GM12891 (cell line): ENCODE results near the gene MYO1H.

Experiments used
- DNase-seq: peaks from one replicate; pipeline ENCODE4 v3.0.0; 2011; ENCODE audit warnings: low spot score; ENCODE audit not compliant: insufficient read length
- FAIRE-seq: peaks from 2 replicates; lab custom pipeline; 2011; peaks lifted over from hg19 to GRCh38; lab: Jason Lieb, UNC
- PAX5 ChIP-seq: IDR thresholded peaks from 2 replicates; pipeline ENCODE4 v1.6.1; 2011; ENCODE audit warnings: low read length, moderate library complexity, mild to moderate bottlenecking; ENCODE audit not compliant: insufficient read depth, severe bottlenecking
- POLR2A ChIP-seq: IDR thresholded peaks from 2 replicates; pipeline ENCODE4 v1.6.1; 2011; ENCODE audit warnings: low read depth, low read length, control low read depth
- POLR2AphosphoS5 ChIP-seq: IDR thresholded peaks from 2 replicates; pipeline ENCODE4 v1.6.1; 2011; ENCODE audit warnings: low read depth, low read length, control low read depth
- POU2F2 ChIP-seq: IDR thresholded peaks from 2 replicates; pipeline ENCODE4 v1.6.1; 2011; ENCODE audit warnings: low read depth, mild to moderate bottlenecking, control low read depth, low read length, moderate library complexity
- SPI1 ChIP-seq: IDR thresholded peaks from 2 replicates; pipeline ENCODE4 v1.6.1; 2011; ENCODE audit warnings: low read depth, low read length, control low read depth
- TAF1 ChIP-seq: IDR thresholded peaks from 2 replicates; pipeline ENCODE4 v1.6.1; 2011; ENCODE audit warnings: low read depth, low read length, control low read depth

The MYO1H gene

DNA sequence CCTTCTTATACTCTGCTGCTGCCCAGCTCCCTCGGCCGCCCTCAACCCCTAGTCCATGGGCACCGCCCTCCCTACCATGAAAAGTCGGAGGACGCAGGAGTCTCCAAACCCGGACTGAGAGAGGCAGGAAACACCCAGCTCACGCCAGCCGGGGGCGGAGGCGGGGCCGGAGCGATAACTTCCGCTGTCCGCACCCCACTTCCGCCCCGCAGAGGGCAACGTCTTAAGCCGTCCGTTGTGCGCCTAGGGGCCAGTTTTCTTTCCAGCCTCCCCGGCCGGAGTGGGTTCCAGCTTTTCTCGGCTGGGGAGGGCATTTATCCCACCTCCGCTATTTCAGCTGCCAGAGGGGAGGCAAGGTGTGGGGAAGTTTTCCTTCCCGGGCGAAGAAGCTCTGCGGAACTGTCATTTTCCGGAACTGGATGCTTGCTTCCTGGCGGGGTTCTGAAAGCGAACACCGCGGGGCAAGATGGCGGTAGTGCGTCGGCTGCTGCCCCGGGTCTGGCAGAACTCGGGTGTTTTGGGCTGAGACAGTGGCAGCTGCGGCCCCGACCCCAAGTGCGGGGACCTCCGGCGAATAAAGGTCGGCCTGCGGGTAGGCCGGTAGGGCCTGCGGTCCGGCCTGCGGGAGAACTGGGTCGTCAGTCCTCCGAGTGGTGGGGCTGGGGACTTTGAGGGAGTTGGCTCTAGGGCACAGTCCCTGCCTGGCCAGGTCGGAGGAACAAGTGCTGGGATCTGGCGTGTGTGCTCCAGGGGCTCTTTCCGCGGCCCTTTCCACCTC, 129.7 kb downstream of the MYO1H start, which contains the start of the genes KCTD10 and UBE3B:
Gene KCTD10 (minus strand): TSS at position 116 of the 778 bp plus-strand sequence. CDS start 38 bp downstream, at position 78.
Gene UBE3B (plus strand): TSS at position 450 of the 778 bp plus-strand sequence. CDS start 5,918 bp downstream, outside the sequence.
- DNase-seq, result peak; percentile 90
- peak; percentile 93 for FAIRE-seq
- TF ChIP-seq TAF1 (peak; percentile 98), POU2F2 (peak; percentile 34; the same call in 1 of the 2 replicates), POLR2AphosphoS5 (peak; percentile 79), POLR2A (peak; percentile 79), PAX5 (no peak), SPI1 (peak; percentile 17; the same call in 1 of the 2 replicates)

DNA sequence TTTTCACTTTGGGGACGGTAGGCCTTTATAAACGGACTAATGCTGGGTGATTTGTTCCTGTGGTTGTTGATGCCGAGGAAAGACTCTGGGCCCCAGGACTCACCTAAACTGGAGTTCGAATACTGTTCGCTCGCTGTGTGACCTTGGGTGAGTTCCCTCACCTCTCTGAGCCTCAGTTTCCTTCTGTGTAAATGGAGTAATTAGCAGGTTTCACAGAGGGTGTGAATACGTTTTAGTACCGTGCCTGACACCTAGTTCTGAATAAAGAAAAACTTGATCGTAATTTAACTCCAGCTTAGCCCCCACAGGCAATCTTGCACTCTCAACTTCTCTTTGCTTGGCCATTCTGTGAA, 130.2 kb downstream of the MYO1H start:
- TF ChIP-seq SPI1 (no peak), PAX5 (no peak), POLR2AphosphoS5 (no peak), TAF1 (no peak), POLR2A (no peak), POU2F2 (no peak)
- FAIRE-seq (no peak), DNase-seq (no peak)

DNA sequence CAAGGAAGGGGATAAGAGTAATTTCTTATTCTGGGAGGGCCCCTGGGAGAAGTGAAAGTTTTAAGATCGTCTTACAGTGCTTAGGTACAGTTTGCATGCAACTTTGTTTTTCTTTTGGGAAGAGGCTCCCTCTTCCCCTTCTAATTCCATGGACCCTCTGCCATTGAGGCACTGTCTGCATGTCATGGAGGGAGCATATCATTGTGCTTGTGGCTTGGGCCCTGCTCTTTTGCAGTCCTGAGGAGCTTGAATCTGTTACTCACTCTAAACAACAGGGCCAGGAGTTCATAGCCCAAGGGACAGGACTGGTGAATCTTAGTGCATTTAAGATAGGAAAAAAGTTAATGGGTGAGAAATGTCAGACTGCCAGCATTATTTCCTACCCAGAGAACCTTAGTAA, 132.1 kb downstream of the MYO1H start:
- no peak for FAIRE-seq
- no peak for TF ChIP-seq POU2F2
- TF ChIP-seq SPI1, result no peak
- no peak for TF ChIP-seq TAF1
- no peak for DNase-seq

DNA sequence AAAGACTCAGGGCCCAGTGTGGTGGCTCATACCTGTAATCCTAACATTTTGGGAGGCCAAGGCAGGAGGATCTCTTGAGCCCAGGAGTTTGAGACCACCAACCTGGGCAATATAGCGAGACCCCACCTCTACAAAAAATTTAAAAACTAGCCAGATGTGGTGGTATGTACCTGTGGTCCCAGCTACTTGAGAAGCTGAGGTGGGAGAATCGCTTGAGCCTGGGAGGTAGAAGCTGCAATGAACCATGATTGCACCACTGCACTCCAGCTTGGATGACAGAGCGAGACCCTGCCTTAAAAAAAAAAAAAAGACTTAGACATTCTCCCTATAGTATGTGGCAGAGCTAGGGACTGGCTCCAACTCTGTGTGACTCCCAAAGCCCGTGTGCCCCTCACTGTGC, 132.7 kb downstream of the MYO1H start:
- DNase-seq (no peak), FAIRE-seq (no peak)
- TF ChIP-seq POU2F2 (no peak), PAX5 (no peak), TAF1 (no peak), SPI1 (no peak), POLR2A (no peak), POLR2AphosphoS5 (no peak)

DNA sequence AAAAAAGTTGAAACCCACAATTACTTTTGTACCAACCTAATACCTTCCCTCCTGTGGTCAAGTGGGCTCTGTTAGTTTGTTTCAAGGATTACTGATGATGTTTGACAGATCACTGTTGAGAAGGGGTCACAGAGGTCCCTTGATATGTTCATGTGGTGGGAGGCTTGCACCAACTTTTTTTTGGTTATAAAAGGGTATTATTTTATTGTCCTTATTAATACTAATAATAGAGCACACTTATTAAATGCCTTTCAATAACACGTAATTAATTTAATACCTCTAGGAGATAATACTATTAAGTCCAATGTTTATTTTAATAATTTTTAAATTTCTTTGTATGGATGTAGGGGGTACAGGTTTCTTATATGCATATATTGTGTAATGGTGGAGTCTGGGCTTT, 134.2 kb downstream of the MYO1H start:
- TF ChIP-seq POU2F2 (no peak), POLR2AphosphoS5 (no peak), POLR2A (no peak), SPI1 (no peak), PAX5 (no peak), TAF1 (no peak)
- no peak for FAIRE-seq

DNA sequence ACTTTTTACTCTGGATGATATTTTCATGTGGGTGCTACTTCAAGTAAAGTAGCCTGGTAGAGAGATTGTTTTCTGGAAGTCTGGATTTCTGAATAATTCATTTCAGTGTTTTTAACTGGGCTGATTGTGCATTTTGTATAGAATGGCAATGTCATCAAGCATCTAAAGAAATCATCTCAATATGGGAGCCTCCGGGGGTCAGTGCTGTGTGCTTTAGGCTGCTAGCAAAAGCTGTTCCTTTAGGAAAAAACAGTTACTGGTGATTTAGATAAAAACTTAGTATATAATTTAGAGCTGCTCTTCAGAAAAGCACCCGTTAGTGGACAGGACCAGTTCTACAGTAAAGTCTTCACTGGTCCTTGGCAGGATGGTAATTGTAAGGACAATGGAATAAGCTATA, 134.8 kb downstream of the MYO1H start:
- TF ChIP-seq PAX5, result no peak
- TF ChIP-seq SPI1, result no peak
- DNase-seq (no peak), FAIRE-seq (no peak)

More for the DNA sequence above, 134.2 kb downstream of the MYO1H start:
- DNase-seq, result no peak

DNA sequence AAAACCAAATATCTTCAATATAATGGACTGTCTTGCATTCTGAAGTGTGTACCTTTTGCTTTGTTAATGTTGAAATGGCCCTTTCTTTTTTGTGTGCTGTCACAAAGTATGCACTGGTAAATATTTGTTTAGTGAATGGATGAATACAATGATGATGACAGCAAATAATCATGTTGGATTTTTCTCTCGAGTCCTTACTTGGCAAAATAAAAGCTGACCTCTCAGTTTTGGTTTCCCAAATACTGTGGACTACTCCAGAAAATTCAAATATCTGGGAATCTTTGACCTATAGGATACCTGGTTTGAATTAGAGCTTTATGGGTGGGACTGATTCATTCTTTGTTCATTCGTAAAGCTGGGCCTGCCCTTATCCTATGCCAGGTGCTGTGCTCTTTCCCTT, 135.2 kb downstream of the MYO1H start:
- FAIRE-seq (no peak), DNase-seq (no peak)

DNA sequence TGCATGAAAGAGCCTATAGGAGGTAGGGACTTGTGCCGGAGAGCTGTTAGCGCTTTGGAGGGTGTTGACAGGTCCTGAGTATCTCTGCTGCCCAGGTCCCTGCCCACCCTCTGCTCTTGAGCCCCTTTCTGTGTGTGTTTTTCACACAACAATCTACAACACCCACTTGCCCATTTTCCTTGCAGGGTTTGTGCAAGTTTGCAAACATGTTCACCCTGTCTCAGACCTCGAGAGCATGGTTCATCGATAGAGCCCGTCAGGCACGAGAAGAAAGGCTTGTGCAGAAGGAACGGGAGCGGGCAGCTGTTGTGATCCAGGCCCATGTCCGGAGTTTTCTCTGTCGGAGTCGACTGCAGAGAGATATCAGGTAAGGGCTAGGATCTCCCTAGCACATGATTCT, 135.6 kb downstream of the MYO1H start:
- no peak for FAIRE-seq
- TF ChIP-seq POLR2AphosphoS5, result no peak
- TF ChIP-seq PAX5, result no peak
- no peak for TF ChIP-seq POLR2A
- no peak for TF ChIP-seq POU2F2
- no peak for TF ChIP-seq SPI1
- no peak for TF ChIP-seq TAF1
- no peak for DNase-seq

More for the DNA sequence above, 135.2 kb downstream of the MYO1H start:
- TF ChIP-seq TAF1 (no peak), POLR2A (no peak), POU2F2 (no peak), POLR2AphosphoS5 (no peak), PAX5 (no peak), SPI1 (no peak)

DNA sequence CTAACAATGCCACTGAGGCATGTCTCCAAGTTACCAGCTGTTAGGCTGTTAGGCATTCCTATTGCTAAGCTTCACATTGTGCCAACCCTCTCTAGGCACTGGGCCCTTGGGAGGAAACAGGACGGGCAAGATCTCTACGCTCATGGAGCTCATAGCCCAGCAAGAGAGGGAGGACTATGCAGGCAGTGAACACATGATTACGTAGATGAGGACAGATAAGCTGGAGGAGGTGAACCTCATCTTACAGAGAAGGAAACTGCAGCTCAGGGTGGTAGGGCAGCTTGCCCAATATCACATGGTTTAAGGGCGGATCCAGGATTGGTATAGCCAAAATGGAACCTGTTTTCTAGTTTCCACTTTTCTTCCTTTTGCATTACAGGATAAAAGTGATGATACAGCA, 137.5 kb downstream of the MYO1H start:
- no peak for DNase-seq
- TF ChIP-seq SPI1, result no peak
- TF ChIP-seq POLR2A, result no peak
- no peak for TF ChIP-seq PAX5
- no peak for TF ChIP-seq POU2F2
- TF ChIP-seq POLR2AphosphoS5, result no peak
- no peak for TF ChIP-seq TAF1
- FAIRE-seq, result no peak
